Activated CD4-positive, CD25-positive, alpha-beta regulatory T cell treated with anti-CD3 and anti-CD28 coated beads, Interleukin-2, amount 50 U/mL, for 72 hours (primary cell): Measurements from ENCODE around the gene LRRK1.

ENCODE experiments used
- DNase-seq: peaks from one replicate; pipeline ENCODE4 v3.0.0; 2021

The LRRK1 gene, protein sequence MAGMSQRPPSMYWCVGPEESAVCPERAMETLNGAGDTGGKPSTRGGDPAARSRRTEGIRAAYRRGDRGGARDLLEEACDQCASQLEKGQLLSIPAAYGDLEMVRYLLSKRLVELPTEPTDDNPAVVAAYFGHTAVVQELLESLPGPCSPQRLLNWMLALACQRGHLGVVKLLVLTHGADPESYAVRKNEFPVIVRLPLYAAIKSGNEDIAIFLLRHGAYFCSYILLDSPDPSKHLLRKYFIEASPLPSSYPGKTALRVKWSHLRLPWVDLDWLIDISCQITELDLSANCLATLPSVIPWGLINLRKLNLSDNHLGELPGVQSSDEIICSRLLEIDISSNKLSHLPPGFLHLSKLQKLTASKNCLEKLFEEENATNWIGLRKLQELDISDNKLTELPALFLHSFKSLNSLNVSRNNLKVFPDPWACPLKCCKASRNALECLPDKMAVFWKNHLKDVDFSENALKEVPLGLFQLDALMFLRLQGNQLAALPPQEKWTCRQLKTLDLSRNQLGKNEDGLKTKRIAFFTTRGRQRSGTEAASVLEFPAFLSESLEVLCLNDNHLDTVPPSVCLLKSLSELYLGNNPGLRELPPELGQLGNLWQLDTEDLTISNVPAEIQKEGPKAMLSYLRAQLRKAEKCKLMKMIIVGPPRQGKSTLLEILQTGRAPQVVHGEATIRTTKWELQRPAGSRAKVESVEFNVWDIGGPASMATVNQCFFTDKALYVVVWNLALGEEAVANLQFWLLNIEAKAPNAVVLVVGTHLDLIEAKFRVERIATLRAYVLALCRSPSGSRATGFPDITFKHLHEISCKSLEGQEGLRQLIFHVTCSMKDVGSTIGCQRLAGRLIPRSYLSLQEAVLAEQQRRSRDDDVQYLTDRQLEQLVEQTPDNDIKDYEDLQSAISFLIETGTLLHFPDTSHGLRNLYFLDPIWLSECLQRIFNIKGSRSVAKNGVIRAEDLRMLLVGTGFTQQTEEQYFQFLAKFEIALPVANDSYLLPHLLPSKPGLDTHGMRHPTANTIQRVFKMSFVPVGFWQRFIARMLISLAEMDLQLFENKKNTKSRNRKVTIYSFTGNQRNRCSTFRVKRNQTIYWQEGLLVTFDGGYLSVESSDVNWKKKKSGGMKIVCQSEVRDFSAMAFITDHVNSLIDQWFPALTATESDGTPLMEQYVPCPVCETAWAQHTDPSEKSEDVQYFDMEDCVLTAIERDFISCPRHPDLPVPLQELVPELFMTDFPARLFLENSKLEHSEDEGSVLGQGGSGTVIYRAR (N-terminal part only)

DNA sequence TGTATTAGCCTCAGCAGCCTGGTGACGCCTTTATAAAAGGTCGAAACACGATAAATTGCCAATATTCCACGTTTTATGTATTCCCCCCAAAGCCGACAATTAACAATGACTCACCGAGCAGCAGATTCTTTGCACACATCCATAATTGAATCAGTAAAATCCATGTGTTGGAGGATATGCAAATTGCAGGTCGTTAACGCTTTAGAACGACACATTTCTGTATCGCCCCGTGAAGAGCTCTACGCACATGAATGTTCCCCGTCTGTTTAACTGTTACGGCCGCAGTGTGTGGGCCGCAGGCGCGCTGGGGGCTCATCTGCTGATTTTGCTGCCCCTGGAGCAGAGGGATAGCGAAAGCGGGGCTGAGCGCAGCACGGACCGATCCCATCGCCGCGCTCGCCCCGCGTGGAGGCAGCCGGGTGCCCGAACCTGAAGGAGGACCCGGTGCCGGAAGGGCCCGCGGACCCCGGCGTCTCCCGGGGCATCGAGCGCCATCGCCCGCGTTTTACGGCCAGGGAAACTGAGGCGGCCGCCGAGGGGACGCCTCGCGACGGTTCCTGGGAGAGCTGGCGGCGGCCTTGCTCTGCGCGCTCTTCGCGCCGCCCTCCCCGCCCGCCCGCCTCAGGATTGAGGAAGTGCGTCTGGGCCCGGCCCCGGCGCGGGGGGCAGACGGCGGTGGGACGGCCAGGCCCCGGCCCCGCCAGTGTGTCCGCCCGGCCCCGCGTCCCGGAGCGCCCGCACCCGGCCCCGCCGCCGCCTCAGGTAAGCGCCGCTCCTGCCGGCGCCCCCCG lies at the start of gene LRRK1:
Gene LRRK1 (plus strand): TSS at position 668 of the 791 bp plus-strand sequence. CDS start 5,276 bp downstream, outside the sequence.
- no peak for DNase-seq

DNA sequence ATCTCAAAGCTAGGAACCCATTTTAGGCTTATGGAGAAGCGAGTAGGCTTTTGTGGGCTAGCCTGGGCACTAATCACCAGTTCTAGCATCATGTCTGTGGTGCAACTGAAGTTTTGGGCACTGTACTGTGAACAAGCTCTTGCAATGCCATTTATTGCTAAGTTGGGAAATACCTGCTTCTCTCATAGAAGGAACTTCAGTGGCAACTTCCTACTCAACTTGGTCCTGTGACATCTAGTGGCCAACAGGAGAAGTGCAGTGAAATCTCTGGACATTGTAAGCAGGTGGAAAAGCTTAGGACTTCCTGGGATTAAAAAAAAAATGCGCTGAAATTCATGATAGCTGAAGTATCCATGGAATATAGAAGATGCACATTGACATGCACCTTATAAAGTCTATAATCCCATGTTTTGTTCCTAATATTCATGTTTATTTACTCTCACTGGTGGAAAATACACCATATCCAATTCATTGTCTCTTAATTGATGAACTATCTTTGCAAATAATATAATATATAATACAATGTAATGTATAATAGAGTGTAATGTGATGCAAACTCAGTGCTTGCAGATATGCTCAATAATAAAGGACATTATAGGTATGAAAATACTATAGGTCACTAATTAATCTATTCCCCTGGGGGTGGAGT lies 46.0 kb upstream of the LRRK1 start:
- DNase-seq, result no peak

DNA sequence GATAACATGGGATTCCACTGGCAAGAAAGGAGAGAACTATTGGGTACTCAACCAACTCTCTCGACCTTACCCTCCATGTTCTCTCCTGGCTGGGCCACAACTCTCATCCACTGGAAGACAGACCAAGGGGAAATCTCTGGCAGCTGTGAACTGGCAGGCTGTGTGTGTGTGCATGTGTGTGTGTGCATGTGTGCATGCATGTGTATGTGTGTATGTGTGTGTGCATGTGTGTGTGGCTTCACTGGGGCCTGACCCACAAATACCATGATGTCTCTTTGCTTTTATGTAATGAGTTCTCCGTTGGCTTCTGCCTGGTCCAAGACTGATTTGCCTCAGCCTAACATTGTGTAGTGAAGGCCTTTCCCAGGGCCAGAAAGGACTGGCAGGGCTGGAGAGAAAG lies 43.7 kb upstream of the LRRK1 start:
- DNase-seq, result no peak

DNA sequence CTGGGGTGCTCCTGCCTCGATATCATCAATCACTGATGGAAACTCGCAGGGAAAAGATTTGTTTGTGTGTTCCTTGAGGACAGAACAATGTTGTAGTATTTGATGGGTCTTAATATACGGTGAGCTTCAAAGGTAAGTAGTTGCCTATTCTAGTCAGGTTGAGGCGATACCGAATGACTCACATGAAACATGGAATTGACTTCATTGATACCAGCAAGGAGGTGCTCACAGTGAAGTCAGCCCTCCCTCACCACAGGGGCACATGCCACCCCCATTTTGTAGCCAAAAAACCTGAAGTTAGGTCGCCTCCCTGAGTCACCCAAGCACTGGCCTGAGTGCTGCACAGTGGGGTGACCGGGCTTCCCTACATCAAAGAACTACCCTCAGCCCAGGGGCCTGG lies 43.2 kb upstream of the LRRK1 start:
- DNase-seq, result no peak

DNA sequence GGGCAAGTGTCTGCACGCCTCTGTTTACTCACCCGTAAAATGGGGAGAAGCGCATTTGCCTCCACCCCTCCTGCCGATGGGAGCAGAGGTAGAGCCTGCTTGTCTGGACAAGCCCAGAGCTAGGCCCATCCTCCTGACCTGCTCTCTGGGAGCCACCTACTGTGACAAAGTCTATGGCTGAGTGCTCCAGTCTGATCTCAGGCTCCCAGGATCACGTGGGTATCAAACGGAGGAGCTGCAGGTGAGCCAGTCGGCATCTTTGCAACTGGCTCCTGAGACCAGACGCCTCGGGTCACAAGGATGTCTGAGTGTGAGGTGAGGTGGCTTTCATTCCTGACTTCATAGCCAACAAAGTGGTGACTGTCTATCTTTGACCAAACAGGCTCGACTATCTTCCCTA lies 41.6 kb upstream of the LRRK1 start:
- no peak for DNase-seq

DNA sequence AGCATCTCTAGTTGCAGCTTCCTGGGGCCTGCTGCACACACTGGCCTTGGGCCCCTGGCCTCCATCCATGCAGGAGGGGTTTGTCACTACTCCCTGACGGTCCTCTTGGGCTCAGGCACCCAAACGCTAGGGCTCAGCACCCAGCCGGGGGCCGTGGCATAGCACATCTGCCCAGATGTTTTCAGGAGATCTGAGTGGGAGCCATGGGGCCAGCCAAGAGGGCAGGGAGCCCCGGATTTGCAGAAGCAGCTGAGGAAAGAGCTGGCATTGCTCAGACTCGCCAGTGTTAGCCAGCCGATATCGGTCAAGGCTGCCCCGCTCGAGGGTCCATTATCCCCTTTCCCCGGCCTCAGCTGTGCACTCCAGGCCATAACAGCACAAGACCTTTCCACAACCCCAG lies 41.0 kb upstream of the LRRK1 start:
- DNase-seq, result no peak

DNA sequence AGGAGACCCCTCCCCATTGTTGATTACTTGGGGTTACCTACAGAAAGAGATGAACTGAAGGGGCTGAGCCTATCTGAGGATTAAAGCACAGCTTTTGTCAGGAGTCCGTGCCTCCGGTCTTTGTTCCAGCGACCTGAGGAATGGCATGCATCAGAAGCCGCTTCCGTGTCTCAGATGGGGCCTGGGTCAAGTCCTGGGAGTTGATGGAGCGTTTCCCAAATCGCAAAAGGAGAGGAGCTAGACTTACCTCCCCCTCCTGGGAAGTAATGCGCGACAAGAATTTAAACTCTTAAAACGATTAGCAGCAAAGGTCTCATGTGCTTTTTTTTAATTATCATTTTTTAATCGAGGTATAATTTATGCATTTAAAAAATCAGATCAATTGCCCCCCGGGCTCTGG lies 40.5 kb upstream of the LRRK1 start:
- no peak for DNase-seq

DNA sequence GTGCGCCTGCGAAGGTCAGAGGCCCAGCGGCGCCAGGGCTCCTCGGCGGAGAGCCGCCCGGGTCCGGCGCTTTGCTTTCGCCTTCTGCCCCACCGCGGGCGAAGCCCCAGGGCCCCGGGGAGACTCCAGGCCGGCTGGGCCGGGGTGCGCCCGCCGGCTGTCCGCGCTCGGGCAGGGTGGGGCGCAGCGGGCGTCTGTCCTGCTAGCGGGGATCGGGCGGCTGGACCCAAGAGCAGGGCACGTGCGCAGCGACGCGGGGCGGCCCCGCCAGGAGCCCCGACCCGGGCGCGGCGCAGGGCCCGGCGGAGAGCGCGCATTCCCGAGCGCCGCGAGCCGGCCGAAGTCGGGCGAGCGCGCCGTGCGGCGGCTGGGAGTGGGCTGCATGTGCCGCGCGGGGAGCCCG lies 40.1 kb upstream of the LRRK1 start:
- no peak for DNase-seq

DNA sequence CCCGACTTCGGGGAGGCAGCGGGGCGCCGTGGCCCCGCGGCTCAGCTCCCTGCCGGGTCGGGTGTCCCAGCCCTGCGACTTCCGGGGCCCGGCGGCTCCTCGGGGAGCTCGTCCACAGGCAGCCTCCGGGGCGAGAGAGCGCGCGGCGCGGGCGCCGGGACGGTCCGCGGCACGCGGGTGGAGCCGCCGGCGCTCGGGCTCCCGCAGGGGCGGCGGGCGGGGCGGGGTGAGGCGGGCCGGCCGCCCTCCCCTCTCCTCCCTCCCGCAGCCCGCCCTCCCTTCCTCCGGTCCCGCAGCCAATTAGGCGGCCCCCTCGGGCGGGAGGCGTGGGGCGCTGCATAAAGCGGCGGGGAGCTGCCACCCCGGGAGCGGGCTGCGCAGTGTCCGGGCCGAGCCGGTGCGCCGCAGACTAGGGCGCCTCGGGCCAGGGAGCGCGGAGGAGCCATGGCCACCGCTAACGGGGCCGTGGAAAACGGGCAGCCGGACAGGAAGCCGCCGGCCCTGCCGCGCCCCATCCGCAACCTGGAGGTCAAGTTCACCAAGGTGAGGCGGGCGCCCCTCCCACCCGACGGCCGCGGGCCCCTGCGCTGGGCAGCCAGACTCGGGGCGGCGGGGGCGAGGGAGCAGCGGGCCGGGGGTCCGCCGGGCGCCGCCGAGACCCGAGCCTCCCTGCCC lies 39.6 kb upstream of the LRRK1 start, which contains the start of gene ALDH1A3:
Gene ALDH1A3 (plus strand): TSS at position 368 of the 675 bp plus-strand sequence. CDS start 77 bp downstream, at position 445.
- no peak for DNase-seq

DNA sequence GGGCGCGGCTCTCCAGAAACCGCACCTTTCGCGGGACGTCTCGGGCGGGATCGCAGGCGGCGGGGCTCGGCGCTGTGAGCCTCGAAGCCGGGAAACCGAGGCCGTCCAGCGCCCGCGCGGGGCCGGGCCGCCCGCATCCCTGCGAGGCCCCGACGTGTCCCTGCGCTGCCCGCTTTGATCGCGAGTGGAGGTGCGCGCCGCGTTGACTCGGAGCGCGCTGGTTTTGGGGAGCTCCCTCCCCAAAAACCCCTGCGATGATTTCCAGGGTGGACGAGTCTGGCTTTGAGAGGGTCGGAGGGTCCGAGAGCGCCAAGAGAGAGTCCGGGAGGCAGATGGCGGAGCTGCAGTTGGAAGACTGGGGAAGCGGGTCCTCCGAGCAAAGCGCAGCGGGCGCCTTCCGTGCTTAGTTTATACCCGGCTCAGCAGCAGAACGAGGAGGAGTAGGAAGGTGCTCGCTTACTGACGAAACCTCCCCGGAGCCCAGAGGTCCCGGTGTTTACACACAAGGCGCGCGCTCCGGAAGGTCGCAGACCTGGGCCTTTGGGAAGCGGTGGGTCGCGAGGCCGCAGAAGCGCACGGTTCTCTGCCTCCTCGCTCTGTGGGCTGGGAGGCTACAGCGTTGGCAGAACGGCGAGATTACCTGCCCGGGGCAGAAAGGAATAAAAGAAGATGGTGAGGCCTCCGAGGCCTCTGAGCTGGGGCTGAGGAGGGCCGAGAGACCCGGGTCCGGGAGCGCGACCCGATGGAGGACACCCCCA lies 38.8 kb upstream of the LRRK1 start:
- no peak for DNase-seq

DNA sequence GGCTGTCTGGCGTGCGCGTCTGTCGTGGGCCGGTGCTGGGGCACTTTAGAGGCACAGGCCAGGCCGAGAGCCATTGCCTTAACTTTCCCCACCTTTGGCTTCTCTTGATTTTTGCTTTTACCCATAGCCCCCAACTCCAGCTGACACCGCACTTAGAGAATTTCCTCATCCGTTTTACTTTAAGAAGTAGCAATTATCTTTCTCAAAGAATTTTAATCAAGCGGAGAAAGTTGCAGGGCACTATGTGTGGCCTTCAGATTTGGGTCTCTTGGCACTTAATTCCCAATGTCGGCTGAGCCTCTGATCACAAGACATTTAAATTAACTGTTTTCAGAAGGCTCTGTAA lies 38.3 kb upstream of the LRRK1 start:
- DNase-seq, result no peak

DNA sequence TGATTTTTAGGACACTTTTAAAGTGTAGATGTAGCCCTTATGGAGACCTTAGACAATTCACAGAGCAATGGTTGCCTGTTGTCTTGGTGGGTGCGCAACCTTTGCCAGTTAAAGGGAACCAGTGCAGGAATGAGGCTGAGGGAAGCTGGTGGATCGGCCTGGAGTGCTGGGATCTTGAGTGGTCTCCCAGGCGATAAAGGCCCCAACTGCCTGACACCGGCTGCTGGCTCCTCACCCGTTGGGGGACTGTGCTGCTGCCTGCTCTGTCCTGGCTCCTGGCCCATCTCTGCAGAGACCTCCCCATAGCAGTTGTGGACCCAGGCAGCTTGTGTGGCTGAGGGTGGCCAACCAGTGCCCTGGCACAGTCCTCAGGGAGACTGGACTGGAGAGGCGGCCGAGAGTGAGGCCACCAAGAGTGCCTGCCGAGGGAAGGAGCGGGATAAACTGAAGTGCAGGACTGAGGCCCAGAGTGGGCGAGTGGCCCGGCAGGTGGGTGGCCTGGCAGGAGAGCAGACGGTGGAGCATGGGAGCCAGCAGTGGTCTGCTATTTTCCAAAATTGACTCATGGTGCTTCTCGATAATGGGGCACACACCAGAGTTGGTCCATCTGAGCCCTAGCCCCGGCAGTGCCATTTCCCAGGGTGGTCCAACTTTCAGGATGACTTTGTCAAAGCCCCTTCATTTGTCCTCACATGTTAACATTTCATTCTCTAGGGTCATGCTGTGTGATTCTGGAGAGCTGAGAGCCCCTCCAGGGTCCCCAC lies 37.4 kb upstream of the LRRK1 start:
- no peak for DNase-seq

DNA sequence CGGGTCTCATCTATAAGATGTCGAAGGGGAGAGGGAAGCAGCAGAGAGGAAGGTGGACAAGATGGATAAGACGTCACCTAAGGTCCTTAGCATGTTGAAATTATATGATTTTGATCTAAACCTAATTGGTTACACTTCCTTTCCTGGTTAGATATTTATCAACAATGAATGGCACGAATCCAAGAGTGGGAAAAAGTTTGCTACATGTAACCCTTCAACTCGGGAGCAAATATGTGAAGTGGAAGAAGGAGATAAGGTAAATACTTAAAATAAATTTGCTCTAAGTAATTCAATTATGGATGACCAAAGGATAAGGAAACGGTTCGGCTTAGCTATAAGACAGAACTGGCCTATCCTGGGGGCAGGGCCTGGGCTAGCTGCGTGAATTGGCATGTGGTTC lies 34.0 kb upstream of the LRRK1 start:
- DNase-seq, result no peak

DNA sequence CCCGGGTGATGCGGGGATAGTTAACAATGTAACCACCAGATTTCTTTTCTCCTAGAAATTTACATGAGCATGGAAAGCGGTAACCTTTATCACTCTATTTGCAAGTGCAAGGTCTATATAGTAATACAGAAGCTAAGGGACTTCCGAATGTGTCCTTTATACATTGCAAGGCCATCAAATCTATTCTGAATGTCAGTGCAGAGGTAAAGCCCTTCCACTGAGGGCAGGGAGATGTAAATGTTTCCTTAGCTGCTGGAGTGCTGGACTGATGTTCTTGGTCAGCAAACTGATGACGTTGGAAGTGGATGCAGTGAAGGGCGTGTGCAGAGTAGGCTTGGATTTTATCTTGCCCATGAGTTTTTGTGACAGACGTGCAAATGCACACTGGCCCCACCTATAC lies 33.3 kb upstream of the LRRK1 start:
- no peak for DNase-seq

DNA sequence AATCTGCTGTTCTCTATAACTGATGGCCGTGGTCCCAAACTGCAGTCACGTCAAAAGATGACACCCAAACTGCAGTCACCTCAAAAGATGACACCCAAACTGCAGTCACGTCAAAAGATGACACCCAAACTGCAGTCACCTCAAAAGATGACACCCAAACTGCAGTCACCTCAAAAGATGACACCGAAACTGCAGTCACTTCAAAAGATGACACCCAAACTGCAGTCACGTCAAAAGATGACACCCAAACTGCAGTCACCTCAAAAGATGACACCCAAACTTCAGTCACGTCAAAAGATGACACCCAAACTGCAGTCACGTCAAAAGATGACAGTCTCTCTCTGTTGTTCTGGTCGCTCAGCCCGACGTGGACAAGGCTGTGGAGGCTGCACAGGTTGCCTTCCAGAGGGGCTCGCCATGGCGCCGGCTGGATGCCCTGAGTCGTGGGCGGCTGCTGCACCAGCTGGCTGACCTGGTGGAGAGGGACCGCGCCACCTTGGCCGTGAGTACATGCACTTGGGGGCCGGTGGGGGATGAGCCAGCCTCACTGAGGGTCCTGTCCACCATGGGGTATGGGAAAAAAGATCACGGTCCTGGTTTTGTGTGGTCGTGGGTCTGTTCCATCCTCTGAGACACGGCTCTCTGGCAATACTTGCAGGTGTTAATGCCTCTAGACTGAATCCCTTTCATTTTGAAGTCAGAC lies 31.8 kb upstream of the LRRK1 start:
- no peak for DNase-seq

DNA sequence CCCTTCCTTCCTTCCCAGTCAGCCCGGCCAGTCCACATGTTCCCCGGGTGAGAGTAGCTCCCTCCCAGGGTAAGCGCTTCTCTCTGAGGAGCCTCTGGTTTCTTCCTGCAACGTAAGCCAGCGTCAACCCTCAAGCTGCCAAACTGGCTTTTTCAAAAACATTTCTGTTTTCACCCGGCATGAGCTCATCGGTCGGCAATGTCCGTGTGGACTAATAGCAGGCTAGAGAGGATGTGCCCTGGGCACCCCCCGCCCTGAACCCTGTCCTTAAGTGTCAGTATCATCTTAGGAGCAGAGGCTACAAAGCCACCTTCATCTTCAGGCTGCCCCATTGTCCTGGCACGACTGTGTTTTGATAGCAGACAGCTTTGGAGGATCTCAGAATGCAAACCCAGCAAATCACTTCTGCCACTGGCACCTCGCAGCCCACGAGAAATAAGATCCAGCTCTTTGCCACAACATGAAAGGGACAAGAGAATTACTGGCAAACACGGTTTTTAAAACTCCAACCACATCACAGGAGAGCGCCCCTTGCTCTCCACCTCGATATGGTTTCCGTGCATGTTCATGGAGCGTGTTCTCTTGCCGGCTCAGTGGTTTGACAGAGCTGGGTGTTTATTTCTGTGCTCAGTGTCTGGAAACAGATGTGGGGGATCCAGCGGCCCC lies 29.6 kb upstream of the LRRK1 start:
- DNase-seq, result no peak

DNA sequence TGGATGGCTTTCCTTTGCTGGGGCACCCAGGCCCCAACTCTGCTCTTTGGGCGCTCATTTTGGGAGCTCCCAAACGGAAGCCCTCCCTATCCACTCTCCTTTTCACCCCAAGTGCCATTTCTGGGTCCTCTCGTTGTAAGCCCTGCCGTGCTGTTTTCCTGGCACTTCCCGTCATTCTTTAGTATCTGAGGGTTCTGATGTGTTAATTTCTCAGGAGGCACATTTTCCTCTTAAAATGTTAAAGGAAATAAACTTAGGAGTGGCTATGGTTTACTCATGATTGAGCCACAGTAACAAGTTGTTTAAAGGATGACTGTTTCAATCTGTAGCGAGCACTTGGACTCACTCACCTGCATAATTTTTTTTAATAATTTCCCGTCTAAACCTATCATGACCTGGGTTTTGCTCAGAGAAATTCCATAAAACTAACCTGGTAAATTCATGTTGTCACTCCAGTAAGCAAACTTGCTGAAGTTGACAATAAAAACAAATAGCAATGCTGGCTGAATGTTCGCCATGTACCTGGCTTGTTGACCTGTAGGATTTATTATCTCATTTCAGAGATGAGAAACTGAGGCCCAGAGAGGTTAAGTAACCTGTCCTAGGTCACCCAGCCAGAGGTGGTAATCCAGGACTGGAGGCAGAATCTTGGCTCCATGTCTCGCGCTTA lies 29.0 kb upstream of the LRRK1 start:
- DNase-seq, result no peak

DNA sequence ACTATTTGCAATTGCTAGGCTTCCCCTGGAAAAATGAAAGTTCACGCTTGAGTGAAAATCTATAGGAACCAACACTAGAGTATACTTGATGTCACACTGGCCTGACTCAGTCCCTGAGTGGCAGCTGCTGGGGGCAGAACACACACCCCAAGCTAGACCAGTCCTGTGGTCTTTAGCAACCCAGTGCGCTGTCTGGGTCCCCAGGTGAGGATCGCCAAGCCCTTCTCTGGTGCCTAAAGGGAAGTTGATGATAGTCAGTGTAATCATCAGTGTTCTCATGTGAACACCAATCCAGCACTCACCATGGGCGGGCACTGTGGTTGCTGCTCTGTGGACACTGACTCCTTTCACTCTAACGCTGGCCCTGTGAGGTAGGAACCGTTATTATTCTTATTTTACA lies 28.3 kb upstream of the LRRK1 start:
- DNase-seq, result no peak
